Endothelial cell (in vitro differentiated cells): Measurements from ENCODE around the gene DPCD. TPM values are rescaled to one million over a fixed set of nuclear protein-coding genes. Genes with fewer than 3 reads are reported as not detected.
A peak's percentile ranks its signal among the peaks of the same experiment; 100 is the strongest.

ENCODE experiments used
- DNase-seq: peaks from one replicate; pipeline ENCODE4 v3.0.0; 2021; ENCODE audit warnings: low spot score
- H3K27ac Mint-ChIP-seq: one replicate; pipeline ENCODE4 v1.8.0; 2021; ENCODE audit warnings: mixed read lengths, inconsistent platforms; ENCODE audit not compliant: unreplicated experiment
- H3K27me3 Mint-ChIP-seq: one replicate; pipeline ENCODE4 v1.8.0; 2021; ENCODE audit warnings: mild to moderate bottlenecking, moderate library complexity, mixed read lengths, inconsistent platforms; ENCODE audit not compliant: unreplicated experiment
- H3K36me3 Mint-ChIP-seq: one replicate; pipeline ENCODE4 v1.8.0; 2021; ENCODE audit warnings: mild to moderate bottlenecking, low read depth, mixed read lengths, inconsistent platforms; ENCODE audit not compliant: unreplicated experiment
- H3K4me1 Mint-ChIP-seq: one replicate; pipeline ENCODE4 v1.8.0; 2021; ENCODE audit warnings: mild to moderate bottlenecking, mixed read lengths, inconsistent platforms; ENCODE audit not compliant: unreplicated experiment
- H3K4me3 Mint-ChIP-seq: one replicate; pipeline ENCODE4 v1.8.0; 2021; ENCODE audit warnings: mild to moderate bottlenecking, mixed read lengths, inconsistent platforms; ENCODE audit not compliant: unreplicated experiment
- H3K9me3 Mint-ChIP-seq: one replicate; pipeline ENCODE4 v1.8.0; 2021; ENCODE audit warnings: mixed read lengths, inconsistent platforms; ENCODE audit not compliant: unreplicated experiment
- long read RNA-seq: library from polyadenylated mRNA; unstranded; transcript quantifications from one replicate; pipeline ENCODE4 v2.0.0, GENCODE V29; 2020; ENCODE audit not compliant: unreplicated experiment
- total RNA-seq: library from RNA; stranded (reverse); fragmentation: NEBNext Ultra II Directional; extraction: Animal tissue kit (Norgen Biotek cat#: 25700); gene quantifications from one replicate; pipeline ENCODE4 v1.2.1, GENCODE V29; 2021; ENCODE audit not compliant: unreplicated experiment
- TF ChIP-seq, protein P1 (sequence below): fragments of 200-600 bp; sonication (generic); IDR thresholded peaks from one replicate; pipeline ENCODE4 v1.5.0; 2021; ENCODE audit warnings: antibody characterized with exemption; ENCODE audit not compliant: unreplicated experiment

DPCD gene
- 16.7 TPM for total RNA-seq
- long read RNA-seq, transcript DPCD-202 (6 exons, 858 nt) = major isoform, 16 of 20 reads
- long read RNA-seq, partial matches to known transcripts = 0 of 20 reads
- long read RNA-seq, other reads (novel, unspliced or antisense) = 3 of 20 reads

DNA sequence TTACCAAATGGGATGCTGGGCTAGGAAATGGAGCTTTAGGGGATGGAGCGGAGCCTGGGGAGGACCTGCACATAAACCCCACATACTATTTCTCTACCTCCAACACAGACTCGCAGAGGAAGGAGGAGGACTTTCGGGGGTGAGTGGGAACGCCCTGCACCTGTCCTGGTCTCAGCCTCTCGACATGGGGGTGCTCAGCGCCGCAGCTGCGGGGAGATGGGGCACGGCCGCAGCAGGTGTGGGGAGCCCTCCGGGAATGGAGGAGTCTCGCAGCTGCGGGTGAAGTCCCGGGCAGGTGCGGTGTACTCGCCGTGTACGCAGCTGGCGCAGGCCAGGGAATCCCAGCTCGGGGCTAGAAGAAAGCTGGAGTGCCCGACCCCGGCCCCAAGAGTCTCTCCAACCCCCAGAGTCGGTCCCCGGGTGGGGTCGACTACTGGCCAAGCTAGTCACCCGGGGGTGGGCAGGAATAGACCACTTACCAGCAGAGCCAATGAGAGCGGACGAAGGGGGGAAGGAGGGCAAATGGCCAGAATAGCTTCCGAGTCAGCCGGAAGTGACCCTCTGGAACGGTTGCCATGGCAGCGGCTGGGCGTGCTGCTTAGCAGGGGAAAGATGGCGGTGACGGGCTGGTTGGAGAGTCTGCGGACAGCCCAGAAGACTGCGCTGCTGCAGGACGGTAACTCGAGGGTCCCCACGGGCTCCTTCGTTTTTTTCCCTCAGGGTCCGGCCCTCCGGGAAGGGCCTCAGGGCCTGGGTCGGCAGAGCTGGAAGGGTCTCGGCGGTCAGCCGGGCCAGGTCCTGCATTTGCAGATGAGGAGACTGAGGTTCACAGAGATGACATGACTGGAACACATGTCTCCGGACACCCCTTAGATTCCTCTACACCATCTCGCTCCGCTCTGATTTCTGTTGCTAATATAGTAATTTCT is at the start of gene DPCD, which contains the start of gene POLL:
TSS of gene DPCD (plus strand) at position 597 of the 929 bp plus-strand sequence. CDS start at position 613, 16 bp downstream.
TSS of gene POLL (minus strand) at position 533 of the 929 bp plus-strand sequence. CDS start 897 bp downstream, outside the sequence.
- peaks cover 6% of the 10 kb centered on the region for H3K27me3 Mint-ChIP-seq
- peak; percentile 93 for DNase-seq
- H3K27ac Mint-ChIP-seq = peak within 1 kb of the TSS; percentile 75
- TF ChIP-seq, protein P1, sequence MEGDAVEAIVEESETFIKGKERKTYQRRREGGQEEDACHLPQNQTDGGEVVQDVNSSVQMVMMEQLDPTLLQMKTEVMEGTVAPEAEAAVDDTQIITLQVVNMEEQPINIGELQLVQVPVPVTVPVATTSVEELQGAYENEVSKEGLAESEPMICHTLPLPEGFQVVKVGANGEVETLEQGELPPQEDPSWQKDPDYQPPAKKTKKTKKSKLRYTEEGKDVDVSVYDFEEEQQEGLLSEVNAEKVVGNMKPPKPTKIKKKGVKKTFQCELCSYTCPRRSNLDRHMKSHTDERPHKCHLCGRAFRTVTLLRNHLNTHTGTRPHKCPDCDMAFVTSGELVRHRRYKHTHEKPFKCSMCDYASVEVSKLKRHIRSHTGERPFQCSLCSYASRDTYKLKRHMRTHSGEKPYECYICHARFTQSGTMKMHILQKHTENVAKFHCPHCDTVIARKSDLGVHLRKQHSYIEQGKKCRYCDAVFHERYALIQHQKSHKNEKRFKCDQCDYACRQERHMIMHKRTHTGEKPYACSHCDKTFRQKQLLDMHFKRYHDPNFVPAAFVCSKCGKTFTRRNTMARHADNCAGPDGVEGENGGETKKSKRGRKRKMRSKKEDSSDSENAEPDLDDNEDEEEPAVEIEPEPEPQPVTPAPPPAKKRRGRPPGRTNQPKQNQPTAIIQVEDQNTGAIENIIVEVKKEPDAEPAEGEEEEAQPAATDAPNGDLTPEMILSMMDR = no peak
- peaks cover 13% of the 10 kb centered on the region for H3K4me1 Mint-ChIP-seq
- H3K4me3 Mint-ChIP-seq = peak within 1 kb of the TSS; percentile 97
- no peaks in the 10 kb centered on the region for H3K9me3 Mint-ChIP-seq
- peaks cover 4% of the 10 kb centered on the region for H3K36me3 Mint-ChIP-seq

DNA sequence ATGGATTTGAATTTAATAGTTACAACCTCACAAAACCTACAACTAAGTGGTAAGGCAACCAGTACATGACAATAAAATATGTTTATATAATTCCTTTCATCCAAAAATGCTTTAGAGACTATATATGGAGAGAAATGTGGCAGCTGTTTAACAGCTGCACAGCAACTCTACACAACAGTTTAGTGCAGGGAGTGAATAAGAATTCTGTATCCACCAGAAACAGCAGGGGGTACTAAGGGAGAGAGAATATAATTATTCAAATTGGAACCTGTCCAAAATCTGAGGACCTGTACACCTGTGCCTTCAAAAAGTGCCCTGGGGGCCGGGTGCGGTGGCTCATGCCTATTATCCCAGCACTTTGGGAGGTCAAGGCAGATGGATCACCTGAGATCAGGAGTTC is 49.7 kb upstream of the DPCD start:
- TF ChIP-seq, protein P1 = no peak
- Mint-ChIP-seq H3K4me3 (no peak overlapping the region), H3K4me1 (peaks cover 23% of the 10 kb centered on the region), H3K9me3 (no peaks in the 10 kb centered on the region), H3K27ac (no peak overlapping the region), H3K27me3 (no peaks in the 10 kb centered on the region), H3K36me3 (peaks cover 4% of the 10 kb centered on the region)
- DNase-seq = no peak

DNA sequence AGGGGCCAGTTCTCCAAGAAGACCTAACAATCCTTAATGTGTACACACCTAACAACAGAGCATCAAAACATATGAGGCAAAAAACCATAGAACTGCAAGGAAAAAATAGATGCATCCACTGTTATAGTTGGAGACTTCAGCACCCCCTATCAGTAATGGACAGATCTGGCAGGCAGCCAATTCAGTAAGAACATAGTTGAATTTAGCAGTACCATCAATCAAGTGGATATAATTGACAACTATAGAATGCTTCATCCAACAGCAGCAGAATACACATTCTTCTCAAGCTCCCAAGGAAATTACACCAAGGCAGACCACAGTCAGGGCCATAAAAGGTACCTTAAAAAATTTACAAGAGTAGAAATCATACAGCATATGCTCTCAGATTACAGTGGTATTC is 42.2 kb upstream of the DPCD start:
- Mint-ChIP-seq H3K27me3 (no peaks in the 10 kb centered on the region), H3K4me1 (no peaks in the 10 kb centered on the region), H3K9me3 (no peaks in the 10 kb centered on the region), H3K36me3 (no peaks in the 10 kb centered on the region), H3K27ac (no peak overlapping the region), H3K4me3 (no peak overlapping the region)
- DNase-seq = no peak
- TF ChIP-seq, protein P1 = no peak

DNA sequence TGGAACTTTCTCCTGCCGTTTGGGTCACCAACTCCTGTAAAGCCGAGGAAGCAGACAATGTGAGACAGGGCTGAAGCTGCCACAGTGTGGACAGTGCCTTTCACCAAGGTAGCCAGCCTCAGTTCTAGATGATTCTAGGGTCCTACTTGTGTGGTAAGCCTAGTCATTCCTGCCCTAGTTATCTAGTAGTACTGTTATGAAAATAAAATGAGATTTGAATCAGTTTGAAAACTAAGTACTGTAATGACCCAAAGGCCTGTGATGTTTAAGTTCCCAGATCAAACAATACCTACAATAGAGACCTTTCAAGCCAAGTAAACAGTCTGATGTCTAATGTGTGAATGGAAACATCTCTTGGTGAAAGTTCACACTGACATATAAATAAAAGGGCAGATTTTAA is 37.2 kb upstream of the DPCD start:
- Mint-ChIP-seq H3K27ac (no peak overlapping the region), H3K36me3 (peaks cover 22% of the 10 kb centered on the region), H3K4me3 (no peak overlapping the region), H3K27me3 (peaks cover 6% of the 10 kb centered on the region), H3K4me1 (no peaks in the 10 kb centered on the region), H3K9me3 (no peaks in the 10 kb centered on the region)
- DNase-seq = no peak
- TF ChIP-seq, protein P1 = no peak

DNA sequence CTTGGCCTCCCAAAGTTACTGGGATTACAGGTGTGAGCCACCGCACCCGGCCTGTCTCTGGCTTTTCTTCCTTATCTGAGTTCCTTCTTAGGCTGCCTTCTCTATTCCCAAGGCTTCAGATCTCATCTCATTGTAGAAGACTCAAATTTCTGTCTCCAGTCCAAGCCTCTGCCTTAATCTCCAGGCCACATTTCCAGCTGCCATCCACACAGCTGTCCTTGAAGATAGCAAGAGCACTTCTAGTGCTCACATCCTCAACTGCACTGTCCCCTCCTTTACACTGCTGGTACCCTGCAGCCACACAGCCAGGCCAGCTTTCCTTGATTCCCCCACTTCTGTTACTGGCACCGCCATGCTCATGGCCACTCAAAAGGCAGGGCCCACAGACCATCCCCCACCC is 35.7 kb upstream of the DPCD start:
- Mint-ChIP-seq H3K27ac (no peak overlapping the region), H3K9me3 (no peaks in the 10 kb centered on the region), H3K4me1 (no peaks in the 10 kb centered on the region), H3K4me3 (no peak overlapping the region), H3K36me3 (peaks cover 22% of the 10 kb centered on the region), H3K27me3 (peaks cover 6% of the 10 kb centered on the region)
- DNase-seq = no peak
- TF ChIP-seq, protein P1 = no peak
